HEK293 (cell line): ENCODE measurements around the gene TLE3.

Experiments used
- TSHZ1 ChIP-seq: fragments of 450-650 bp; formaldehyde crosslinking; IDR thresholded peaks from 2 replicates; pipeline ENCODE4 v1.5.1; 2016; ENCODE audit warnings: missing biosample characterization, missing genetic modification characterization, borderline replicate concordance
- TF ChIP-seq, protein P1 (sequence below): fragments of 450-650 bp; formaldehyde crosslinking; IDR thresholded peaks from 2 replicates; pipeline ENCODE4 v1.5.1; 2016; ENCODE audit warnings: missing biosample characterization, missing genetic modification characterization, low read depth

- TF ChIP-seq TSHZ1 (tag by site-specific recombination) = no peak
- TF ChIP-seq, protein P1, sequence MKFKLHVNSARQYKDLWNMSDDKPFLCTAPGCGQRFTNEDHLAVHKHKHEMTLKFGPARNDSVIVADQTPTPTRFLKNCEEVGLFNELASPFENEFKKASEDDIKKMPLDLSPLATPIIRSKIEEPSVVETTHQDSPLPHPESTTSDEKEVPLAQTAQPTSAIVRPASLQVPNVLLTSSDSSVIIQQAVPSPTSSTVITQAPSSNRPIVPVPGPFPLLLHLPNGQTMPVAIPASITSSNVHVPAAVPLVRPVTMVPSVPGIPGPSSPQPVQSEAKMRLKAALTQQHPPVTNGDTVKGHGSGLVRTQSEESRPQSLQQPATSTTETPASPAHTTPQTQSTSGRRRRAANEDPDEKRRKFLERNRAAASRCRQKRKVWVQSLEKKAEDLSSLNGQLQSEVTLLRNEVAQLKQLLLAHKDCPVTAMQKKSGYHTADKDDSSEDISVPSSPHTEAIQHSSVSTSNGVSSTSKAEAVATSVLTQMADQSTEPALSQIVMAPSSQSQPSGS (tag by site-specific recombination) = no peak
Measured at GRCh38 chr15:70132571-70132970, 34.9 kb upstream of the TLE3 start.
